GM18505 (cell line): ENCODE measurements around the gene CLDN7.

Source experiments
- ATAC-seq: cut with Tn5 transposase; IDR thresholded peaks from one replicate; pipeline ENCODE4 v1.9.1; 2021; ENCODE audit not compliant: unreplicated experiment
- POLR2A ChIP-seq: IDR thresholded peaks from 4 replicates; pipeline ENCODE4 v1.6.1; 2011; ENCODE audit warnings: borderline replicate concordance; ENCODE audit not compliant: insufficient read depth, insufficient read length; ENCODE audit errors: extremely low read depth

Gene CLDN7

GRCh38 chr17:7242717-7243452, 19.4 kb downstream of the CLDN7 start:
- peak; percentile 39 for ATAC-seq
- peak; percentile 64 for TF ChIP-seq POLR2A

DNA sequence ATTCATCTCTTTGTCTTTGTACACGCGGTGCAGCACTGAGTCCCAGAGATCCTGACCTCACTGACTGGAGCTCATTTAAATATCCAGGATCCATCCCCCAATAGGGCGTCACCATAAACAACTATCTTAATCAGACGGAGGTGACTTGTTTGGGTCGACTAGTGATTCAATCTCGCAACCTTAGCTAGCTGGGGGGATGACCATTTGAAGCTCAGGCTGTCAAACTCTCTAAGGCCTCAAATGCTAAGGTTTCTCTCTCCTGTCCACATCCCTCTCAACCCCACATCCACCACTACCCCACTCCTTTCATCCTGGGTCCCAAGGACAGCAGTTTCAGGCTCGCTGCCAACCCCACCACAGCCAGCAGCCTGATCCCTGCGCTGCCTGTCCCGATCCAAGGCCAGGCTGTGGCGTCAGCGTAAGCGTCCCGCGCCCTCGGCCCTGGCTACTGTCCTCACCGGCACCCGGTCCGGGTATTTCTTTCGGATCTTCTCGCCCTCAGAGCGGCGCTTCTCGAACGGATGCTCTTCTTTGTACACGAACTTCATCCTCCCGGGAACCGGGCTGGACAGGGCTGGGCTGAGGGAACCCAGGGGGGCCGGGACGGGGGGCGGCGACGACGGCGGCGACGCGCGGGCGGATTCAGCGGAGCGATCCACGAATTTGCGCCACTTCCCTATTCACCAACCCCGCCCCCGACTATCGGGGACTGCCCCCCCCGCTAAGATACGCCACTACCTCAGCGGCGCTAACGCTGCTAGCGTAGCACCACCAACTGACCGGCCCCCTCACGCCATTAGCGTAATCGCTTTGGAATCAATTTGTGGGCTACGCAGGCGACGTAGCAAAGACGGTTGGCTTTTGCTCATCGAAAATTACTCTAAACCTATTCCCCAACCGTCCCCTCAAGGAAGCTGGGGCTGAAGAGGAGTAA, 20.2 kb downstream of the CLDN7 start, which contains the start of gene GABARAP:
Gene GABARAP (minus strand): TSS at position 667 of the 934 bp plus-strand sequence. CDS start 119 bp downstream, at position 548.
- TF ChIP-seq POLR2A = peak; percentile 46
- ATAC-seq = peak; percentile 37

GRCh38 chr17:7241090-7241733, 21.1 kb downstream of the CLDN7 start:
- no peak for ATAC-seq
- no peak for TF ChIP-seq POLR2A

- TF ChIP-seq POLR2A = no peak
- no peak for ATAC-seq
Observed at GRCh38 chr17:7240375-7240774, 21.9 kb downstream of the CLDN7 start.

DNA sequence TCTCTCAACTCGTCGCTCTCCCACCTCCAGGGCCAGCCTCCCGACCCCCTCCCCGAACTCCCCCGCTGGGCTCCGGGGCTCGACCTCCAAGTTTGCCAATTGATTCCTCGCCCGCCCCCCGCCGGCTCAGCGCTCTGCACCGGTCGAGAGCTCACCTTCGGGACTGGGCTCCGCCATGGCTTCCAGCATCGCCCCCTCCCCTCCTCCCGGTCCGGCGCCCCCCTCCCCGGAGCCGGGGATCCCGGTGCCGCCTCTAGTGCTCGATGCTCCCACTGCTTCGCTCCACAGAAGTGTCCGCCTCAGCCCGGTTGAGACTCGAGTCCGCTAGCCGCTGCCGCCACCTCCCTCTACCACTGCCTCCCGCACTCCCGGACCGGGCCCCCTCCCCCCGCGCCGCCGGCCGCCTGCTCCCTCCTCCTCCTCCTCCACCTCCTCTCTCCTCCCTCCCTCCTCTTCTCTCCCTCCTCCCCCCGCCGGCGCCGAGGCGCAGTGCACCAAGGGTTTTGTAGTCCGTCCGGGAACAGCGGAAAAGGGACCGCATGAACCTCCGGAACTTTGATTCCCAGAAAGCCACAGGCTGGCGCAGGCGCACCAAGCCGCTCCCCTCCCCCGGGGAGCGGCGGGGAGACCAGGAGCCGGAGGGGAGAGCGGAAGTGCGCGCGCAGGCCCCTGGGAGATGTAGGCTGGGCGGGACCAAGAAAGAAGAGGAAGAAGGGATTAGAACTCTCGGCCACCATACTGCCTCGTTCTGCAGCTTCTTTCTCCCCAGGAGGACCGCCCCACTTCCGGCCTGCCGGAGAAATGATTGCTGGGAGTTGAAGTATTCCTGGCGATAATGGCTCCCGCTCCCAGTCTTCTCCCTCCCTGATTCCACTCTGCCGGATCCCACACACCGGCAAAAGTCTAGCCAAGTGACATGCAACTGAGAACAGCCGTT, 22.9 kb downstream of the CLDN7 start, which contains the start of gene PHF23:
Gene PHF23 (minus strand): TSS at position 367 of the 937 bp plus-strand sequence. CDS start 178 bp downstream, at position 189.
- peak; percentile 37 for ATAC-seq
- TF ChIP-seq POLR2A = peak; percentile 40

DNA sequence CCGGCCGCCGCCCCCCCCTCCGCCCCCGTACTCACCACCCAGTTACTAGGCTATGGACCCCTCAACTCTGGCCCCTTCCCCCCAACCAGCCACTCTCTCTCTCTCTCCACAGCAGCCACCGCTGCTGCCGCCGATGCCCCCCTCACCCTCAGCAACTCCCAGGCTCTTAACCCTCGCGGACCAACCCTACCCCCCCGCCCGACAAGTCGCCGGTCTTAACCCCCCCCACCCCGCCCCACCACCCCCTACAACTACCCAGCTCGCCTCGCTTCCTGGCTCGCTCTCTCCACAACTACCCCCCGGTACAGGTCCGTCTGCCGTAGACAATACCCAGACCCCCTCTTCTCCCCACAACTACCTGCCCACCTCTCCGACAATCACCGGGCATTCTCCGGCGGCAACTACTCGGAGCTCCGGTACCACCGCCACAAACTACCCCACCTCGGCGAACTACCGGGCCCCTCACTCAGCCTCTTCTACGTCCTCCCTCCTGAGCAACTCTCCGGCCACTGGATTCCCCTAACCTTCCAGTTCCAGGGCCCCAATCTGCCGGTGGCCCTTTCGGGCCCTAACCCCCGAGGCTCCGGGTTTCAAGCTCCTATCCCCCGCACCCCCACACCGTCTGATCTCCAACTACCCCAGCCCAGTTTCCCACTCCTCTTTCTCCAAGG, 23.7 kb downstream of the CLDN7 start:
- no peak for ATAC-seq
- no peak for TF ChIP-seq POLR2A

DNA sequence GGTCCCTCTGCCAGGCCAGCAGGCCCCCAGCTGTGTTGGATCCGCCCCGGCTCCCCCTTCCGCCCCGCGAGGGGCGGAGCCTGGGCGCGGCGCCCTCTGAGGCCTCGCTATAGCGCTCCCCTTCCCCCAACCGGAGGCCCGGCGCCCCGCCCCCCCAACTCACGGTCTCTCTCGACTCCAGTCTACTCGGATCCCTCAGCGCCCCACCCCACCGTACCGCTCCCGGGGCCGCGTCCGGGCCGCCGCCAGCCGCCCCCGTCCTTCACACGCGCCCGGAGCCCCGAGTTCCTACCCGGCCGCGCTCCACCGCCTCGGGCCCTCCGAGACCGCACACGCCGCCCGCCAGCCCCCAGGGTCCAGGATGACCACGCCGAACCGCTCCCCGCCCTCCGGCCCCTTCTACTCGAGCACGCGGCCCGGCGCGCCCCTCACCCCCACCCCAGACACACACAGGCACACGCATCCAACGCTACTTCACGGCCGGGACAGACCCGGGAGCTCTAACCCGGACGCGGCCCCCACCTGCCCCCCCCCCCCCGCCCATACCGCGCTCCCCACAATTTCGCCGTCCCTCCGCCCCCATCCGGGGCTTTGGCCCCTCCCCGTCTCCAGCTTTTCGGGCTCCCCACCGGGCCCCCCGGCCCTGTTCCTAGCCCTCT, 24.4 kb downstream of the CLDN7 start:
- ATAC-seq = no peak
- peak; percentile 52 for TF ChIP-seq POLR2A

DNA sequence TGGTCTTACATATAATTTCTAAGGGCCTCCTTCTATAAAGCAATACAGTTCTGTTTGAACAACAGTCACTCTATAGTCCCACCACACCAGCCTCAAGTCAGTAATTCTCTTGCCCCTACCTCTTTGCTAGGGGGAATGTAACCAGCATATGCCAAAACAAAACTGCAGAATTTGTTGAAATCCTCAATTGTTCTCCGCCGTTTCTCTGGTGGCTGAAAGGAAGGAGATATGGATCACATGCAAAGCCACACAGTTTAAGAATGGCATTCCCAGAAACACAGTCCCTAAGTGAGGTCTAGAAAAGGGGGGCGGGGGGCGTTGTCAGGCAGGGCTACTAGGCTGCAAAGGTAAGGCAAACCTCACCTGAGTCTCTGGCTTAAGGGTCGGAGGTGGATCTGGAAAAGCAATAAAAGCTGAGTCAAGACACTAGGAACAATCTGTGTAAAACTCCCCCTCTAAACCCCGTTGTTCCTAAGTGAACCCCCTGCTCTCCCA, 25.0 kb downstream of the CLDN7 start:
- no peak for ATAC-seq
- TF ChIP-seq POLR2A = no peak

DNA sequence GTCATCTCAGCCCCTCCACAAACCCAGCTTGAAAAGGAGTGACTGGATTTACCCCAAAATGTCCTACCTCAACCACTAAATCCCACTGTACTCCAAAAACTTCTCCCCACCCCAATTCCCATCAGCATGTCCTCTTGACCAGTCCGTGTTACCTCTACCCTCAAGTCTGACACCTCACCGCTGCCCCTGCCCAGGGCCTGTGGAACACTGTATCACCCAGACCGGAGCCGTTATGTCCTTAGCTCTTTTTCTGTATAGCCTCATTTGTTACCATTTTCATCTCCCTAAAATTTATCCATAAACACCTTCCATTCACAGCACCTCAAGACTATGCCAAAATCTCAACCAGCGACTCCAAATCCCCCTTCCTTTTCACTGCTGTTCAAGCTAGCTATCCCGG, 25.5 kb downstream of the CLDN7 start:
- TF ChIP-seq POLR2A = no peak
- ATAC-seq = no peak

GRCh38 chr17:7235693-7236665, 26.3 kb downstream of the CLDN7 start:
- no peak for ATAC-seq
- TF ChIP-seq POLR2A = peak; percentile 16
